Retinal pigment epithelial cell (primary cell): Measurements from ENCODE around the gene AGBL4.

ENCODE experiments used
- DNase-seq: peaks from one replicate; pipeline ENCODE4 v3.0.0-alpha.2; 2010; ENCODE audit warnings: low read depth
- H3K4me3 ChIP-seq: 2 replicates; pipeline ENCODE4 v1.5.1; 2011; ENCODE audit warnings: mild to moderate bottlenecking, low read length, control low read depth, moderate library complexity
- TF ChIP-seq, protein P1 (sequence below): conservative IDR thresholded peaks from 2 replicates; pipeline ENCODE4 v1.5.1; 2011; ENCODE audit warnings: low read depth, low read length, control low read depth, inconsistent platforms

AGBL4 gene

DNA sequence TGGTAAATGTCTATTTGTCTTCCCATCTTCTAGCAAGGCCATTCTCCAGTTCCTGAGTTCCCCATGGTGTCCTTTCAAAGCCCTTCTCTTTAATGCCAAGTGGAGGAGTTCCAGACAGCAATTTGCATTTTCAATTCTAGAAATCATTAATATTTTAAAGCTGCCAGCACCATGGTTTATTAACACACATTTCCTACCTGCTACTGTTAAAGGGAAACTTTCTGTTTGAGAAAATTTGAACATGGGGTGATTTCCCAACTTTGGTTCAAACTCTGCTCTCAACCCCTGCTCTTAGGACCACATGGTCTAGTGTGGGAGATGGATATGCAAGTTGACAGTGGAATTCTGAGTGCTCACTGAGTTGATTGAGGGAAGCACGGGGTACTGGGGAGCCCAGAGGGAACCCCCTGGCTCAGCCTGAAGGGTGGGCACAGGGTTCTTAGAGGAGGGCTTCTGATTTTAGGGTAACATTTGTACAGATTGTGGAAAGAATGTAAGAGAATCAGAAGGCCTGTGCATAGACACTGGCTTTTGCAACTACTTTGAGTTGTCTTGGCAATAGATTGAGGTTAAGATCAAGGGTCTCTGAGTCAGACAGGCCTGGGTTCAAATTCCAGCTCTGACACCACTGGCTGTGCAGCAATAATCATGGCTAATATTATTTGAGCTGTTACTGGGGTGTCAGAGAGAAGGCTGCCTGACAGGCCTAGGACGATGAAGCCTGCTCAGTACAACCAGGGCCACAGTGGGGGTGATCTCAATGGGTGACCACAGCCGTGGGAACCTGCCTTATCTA, 1344.8 kb downstream of the AGBL4 start:
- TF ChIP-seq, protein P1, sequence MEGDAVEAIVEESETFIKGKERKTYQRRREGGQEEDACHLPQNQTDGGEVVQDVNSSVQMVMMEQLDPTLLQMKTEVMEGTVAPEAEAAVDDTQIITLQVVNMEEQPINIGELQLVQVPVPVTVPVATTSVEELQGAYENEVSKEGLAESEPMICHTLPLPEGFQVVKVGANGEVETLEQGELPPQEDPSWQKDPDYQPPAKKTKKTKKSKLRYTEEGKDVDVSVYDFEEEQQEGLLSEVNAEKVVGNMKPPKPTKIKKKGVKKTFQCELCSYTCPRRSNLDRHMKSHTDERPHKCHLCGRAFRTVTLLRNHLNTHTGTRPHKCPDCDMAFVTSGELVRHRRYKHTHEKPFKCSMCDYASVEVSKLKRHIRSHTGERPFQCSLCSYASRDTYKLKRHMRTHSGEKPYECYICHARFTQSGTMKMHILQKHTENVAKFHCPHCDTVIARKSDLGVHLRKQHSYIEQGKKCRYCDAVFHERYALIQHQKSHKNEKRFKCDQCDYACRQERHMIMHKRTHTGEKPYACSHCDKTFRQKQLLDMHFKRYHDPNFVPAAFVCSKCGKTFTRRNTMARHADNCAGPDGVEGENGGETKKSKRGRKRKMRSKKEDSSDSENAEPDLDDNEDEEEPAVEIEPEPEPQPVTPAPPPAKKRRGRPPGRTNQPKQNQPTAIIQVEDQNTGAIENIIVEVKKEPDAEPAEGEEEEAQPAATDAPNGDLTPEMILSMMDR, result peak; percentile 1
- DNase-seq, result no peak
- no peak overlapping the region for H3K4me3 ChIP-seq

DNA sequence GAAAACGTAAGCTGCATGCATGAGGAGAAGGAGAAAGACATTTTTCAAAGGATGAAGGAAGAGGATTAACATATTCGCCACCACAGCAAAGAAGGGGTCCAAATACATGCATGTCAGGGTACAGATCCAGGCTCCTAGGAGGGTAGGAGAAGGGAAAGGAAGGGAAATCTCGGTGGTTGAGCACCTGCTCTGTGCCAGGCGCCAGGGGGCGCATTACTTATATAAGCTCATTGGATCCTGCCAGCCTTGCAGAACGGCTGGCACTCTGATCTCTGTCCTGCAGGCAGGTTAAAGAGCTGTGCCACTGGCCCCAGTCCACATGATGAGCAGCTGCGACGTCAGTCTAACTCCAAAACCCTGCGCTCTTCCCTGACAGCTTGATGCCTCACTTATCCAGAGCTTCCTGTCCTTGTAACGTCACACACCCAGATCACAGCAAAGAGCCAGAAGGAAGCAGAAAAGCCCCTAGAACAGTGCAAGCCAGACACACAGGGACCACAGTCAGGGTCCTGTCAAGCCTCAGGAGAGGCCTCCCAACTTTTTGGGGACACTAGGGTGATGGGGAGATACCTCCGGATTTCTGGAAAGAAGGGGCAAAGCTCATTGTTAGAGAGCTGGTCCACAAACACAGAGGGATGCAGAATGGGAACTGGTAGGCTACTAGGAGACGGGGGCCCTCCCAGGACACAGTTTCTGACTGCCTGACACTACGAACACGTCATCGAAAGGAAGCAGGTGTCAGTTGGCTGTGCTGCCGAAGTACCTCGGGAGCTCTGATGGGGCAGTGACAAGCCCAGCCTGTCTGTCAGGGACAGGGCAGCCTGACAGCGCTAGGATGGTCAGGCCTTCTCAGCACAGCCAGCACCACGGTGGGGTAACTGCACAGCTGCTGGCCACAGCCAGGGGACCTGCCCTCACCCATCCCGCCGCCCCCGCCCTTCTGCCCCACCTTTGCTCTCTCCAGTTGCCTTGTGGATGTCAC, 1346.2 kb downstream of the AGBL4 start:
- DNase-seq, result peak; percentile 22
- TF ChIP-seq, protein P1, result peak; percentile 84
- no peak overlapping the region for H3K4me3 ChIP-seq

DNA sequence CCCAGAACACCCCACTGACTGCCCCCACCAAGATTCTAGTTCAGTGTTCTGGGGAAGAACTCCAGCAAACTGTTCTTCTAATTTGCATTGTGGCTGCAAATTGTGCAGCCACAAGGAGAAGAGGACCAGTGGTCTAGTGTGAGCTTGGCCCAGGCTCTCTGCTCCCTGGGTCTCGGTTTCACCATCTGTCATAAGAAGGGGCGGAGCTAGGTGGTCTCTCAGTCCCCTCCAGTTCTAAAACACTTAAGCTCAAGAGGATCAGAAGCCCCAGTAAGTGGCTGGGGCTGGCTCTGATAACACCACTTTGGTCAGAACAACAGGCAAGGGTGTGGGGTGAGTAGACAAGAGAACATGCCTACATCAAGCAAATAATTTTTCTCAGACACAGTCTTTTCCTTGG, 1346.9 kb downstream of the AGBL4 start:
- DNase-seq, result no peak

DNA sequence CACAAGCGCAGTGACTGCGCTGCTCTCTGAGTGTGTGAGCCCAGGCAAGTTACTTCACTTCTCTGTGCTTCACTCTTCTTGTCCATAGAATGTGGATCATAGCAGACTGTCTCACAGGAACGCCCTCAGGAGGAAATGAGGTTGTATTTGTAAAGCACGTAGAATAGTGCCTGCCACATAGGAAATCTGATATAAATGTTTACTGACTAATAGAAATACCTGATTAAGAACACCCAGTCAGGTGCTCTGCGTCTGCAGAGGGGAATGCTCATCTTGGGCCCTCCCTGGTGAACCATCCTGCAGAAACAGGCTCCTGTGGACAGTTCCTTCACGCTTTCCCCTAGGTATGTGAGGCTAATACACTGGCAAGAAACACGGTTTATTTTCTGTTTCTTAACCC, 1347.4 kb downstream of the AGBL4 start:
- no peak for DNase-seq
- H3K4me3 ChIP-seq, result no peak overlapping the region
- TF ChIP-seq, protein P1, result no peak

More for the DNA sequence above, 1346.9 kb downstream of the AGBL4 start:
- no peak overlapping the region for H3K4me3 ChIP-seq
- TF ChIP-seq, protein P1, result no peak

DNA sequence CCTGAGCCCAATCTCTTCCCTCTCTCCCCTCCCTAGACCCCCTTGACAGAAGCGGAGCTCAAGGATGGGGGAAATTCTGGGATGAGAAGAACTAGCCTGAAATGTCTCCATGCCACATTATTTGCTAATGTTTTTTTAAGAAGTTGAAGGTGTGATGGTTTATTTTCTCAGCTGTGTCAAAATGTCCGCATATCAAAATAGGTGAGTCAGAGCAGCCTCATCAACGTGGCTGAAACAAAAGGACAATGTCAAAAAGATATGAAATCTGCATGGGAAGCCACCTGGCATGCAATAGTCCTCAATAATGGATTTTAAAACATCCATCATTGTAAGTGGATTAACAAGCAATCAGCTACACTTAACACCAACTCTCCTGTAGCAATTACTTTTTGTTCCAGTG, 1348.5 kb downstream of the AGBL4 start:
- no peak overlapping the region for H3K4me3 ChIP-seq
- DNase-seq, result no peak
- TF ChIP-seq, protein P1, result no peak

DNA sequence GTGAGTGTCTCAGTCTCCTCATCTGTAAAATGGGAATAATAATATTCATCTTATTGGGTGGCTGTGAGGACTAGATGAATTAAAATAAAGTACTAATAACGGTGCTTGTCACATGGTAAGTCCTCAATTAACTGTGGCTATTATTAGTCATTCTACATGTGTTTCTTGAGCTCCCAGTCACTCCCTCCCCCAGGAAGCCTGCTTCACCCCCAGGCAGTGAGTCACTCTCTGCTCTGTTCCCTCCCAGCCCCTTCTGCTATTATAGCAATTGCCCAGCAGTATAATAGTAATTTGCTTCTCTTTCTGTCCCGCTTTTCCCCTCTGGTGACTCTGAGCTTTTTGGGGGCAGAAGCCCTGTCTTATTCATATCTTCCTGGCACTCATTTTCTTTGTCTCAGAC, 1349.1 kb downstream of the AGBL4 start:
- TF ChIP-seq, protein P1, result no peak
- no peak overlapping the region for H3K4me3 ChIP-seq
- DNase-seq, result peak; percentile 14
